ENCODE results near the gene RBM8A.

The RBM8A gene

DNA sequence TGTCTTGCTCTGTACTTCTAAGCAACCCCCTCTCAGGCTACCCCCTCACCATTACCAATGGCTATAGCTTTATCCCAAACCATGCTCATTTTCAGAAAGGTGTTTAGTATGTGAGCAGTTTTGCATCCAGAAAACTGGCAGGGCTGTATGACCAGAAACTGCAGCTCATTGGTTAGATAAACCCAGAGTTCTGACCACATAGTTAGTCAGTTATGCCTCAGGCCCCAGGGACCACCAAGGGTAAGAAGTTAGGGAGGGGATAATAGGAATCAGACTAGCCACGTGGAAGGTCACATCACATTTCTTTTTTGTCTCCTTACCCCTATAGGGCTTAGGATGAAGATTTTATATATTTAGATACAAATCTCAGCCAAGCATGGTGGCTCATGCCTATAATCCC, 18.6 kb downstream of the RBM8A start:
- TF ChIP-seq, protein P1, sequence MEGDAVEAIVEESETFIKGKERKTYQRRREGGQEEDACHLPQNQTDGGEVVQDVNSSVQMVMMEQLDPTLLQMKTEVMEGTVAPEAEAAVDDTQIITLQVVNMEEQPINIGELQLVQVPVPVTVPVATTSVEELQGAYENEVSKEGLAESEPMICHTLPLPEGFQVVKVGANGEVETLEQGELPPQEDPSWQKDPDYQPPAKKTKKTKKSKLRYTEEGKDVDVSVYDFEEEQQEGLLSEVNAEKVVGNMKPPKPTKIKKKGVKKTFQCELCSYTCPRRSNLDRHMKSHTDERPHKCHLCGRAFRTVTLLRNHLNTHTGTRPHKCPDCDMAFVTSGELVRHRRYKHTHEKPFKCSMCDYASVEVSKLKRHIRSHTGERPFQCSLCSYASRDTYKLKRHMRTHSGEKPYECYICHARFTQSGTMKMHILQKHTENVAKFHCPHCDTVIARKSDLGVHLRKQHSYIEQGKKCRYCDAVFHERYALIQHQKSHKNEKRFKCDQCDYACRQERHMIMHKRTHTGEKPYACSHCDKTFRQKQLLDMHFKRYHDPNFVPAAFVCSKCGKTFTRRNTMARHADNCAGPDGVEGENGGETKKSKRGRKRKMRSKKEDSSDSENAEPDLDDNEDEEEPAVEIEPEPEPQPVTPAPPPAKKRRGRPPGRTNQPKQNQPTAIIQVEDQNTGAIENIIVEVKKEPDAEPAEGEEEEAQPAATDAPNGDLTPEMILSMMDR (IDR thresholded peaks at IDR 0.05; ENCODE audit: low read depth, low read length) = no peak
- no peak overlapping the region for H3K4me3 ChIP-seq (ENCODE audit: low read depth, low read length)

- no peak overlapping the region for H3K4me3 ChIP-seq (ENCODE audit: low read depth, low read length)
- TF ChIP-seq, protein P1 (IDR thresholded peaks at IDR 0.05; ENCODE audit: low read depth, low read length) = no peak
Observed at GRCh38 chr1:145906954-145907753, 20.1 kb downstream of the RBM8A start.

DNA sequence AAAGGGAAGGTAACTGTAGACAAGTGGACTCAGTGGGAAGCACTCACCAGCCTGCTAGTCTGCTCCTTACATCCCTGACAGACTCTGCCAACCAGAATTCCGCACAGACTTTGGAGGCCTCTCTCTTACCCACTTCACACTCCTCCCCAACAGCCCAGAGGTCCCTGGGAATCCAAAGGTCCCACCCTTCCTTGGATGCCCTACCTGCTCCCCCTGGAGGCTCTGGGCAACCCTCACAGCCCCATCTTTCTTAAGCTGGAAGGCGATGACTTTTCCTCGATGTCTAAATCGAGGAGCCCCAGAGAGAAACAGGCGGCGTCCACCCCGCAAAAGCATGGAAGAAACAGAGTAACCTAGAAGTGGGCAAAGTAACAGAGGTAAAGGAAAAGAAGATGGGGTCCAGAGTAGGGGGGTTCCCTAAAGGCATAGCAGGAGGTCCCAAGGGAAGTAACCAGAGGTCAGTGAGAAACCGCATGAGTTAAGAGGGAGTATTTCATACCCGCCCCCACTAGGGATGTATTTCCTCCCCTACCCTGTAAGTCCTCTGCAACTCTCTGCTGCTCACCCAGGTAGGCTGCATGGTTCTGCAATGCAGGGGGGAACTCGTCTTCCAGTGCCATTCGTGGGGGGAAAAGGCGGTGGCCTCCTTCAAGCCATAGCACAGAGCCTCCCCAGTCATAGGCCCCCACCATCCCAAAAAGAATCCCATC, 25.8 kb downstream of the RBM8A start:
- TF ChIP-seq, protein P1 (IDR thresholded peaks at IDR 0.05; ENCODE audit: low read depth, low read length) = no peak

GRCh38 chr1:145898756-145899155, 28.5 kb downstream of the RBM8A start:
- no peak overlapping the region for H3K4me3 ChIP-seq (ENCODE audit: low read depth, low read length)
- TF ChIP-seq, protein P1 (IDR thresholded peaks at IDR 0.05; ENCODE audit: low read depth, low read length) = no peak

More for the DNA sequence above, 25.8 kb downstream of the RBM8A start:
- H3K4me3 ChIP-seq (ENCODE audit: low read depth, low read length) = no peak overlapping the region

DNA sequence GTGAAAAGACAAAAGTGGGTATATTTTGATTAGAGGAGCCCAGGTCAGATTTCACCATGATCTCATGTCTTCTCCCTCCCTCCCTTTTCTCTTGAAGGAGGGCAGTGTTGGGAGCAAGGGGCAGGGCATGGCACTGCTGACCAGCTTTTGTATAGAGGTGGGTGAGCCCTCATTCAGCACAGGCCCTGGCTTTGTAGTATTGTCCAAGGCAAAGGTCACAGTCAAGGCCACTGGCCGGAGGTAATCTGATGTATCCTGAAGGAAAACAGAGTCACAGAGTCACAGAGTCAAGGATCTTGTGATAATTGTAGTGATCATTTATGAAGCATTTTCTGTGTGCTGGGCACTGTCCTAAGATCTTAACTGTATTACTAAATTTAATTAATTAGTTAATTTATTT, 29.3 kb downstream of the RBM8A start:
- TF ChIP-seq, protein P1 (IDR thresholded peaks at IDR 0.05; ENCODE audit: low read depth, low read length) = no peak
- no peak overlapping the region for H3K4me3 ChIP-seq (ENCODE audit: low read depth, low read length)

DNA sequence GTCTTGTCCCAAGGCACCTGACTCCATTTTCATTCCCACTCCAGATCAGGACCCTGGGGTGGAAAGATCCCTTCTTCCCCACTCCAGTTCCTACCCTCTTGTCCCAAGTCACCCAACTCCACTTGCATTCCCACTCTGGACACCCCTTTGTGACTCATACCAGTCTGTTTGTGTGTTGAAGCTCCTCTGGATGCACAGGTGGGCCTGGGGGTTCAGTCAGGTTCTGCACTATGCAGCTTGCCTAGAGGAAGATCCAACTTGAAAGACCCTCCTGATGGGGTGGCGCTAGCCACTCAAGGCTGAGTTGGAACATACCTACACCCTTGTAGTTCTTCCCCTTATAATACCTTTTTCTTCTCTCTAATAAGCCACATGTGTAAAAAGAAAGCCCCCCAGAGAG, 31.8 kb downstream of the RBM8A start:
- TF ChIP-seq, protein P1 (IDR thresholded peaks at IDR 0.05; ENCODE audit: low read depth, low read length) = no peak

More for the DNA sequence above, 31.8 kb downstream of the RBM8A start:
- no peak overlapping the region for H3K4me3 ChIP-seq (ENCODE audit: low read depth, low read length)

Data from WI38 (cell line).